HUES64 (cell line): ENCODE measurements around the gene LEKR1.
A peak's percentile ranks its signal among the peaks of the same experiment; 100 is the strongest.
"Not testable (repeated sequence)": the region's sequence is repeated elsewhere in the genome, so short reads cannot be mapped to it uniquely, and the experiment has no call there.

Experiments used
- H3K27ac ChIP-seq: 2 replicates; pipeline ENCODE4 v1.7.0; 2013; ENCODE audit warnings: low read depth, low read length, inconsistent platforms
- H3K27me3 ChIP-seq: 2 replicates; pipeline ENCODE4 v1.6.1; 2013; ENCODE audit warnings: mild to moderate bottlenecking, low read length; ENCODE audit not compliant: insufficient read depth
- H3K36me3 ChIP-seq: 2 replicates; pipeline ENCODE4 v1.6.1; 2013; ENCODE audit warnings: mild to moderate bottlenecking, low read length; ENCODE audit not compliant: insufficient read depth
- H3K4me1 ChIP-seq: 2 replicates; pipeline ENCODE4 v1.6.1; 2013; ENCODE audit warnings: mild to moderate bottlenecking, low read length, moderate library complexity; ENCODE audit not compliant: insufficient read depth
- H3K4me3 ChIP-seq: 2 replicates; pipeline ENCODE4 v1.5.1; 2013; ENCODE audit warnings: mild to moderate bottlenecking, low read length, moderate library complexity
- H3K9ac ChIP-seq: 2 replicates; pipeline ENCODE4 v1.6.1; 2013; ENCODE audit warnings: mild to moderate bottlenecking, low read depth, low read length
- H3K9me3 ChIP-seq: 2 replicates; pipeline ENCODE4 v1.6.1; 2013; ENCODE audit warnings: low read depth, low read length; ENCODE audit not compliant: insufficient read depth
- WGBS: fragments of 150-250, 120-280 bp; methylation state at CpG from one replicate; pipeline ENCODE4 v1.1.7; 2013; ENCODE audit warnings: missing lambda C conversion rate; 5-methylcytosine and 5-hydroxymethylcytosine counted together

Gene LEKR1

DNA sequence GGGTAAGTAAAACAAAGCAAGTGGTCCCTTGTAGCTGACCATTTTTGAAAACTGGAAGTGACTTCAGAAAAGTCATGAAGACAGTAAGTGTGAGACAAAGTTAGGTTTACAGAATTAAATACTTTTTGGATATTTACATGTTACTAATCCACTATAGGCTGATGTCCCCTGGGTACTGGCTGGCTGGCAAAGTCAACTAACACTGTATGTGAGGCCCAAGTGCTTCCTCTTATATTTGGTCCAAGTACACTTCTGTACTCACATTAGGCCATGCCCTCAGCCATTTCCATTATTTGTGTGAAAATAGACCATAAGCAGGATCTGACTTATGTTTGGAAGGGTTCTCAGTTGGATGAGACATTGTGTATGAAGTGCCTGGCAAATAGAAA is 5.5 kb upstream of the LEKR1 start:
- H3K9ac ChIP-seq, result no peak overlapping the region
- no peaks in the 10 kb centered on the region for H3K36me3 ChIP-seq
- H3K4me3 ChIP-seq, result no peak overlapping the region
- no peaks in the 10 kb centered on the region for H3K9me3 ChIP-seq
- 0 out of 2 replicates have a peak, but pooled peaks cover 1% of the 10 kb centered on the region for H3K4me1 ChIP-seq
- H3K27ac ChIP-seq, result no peak overlapping the region
- H3K27me3 ChIP-seq, result peaks cover 64% of the 10 kb centered on the region

DNA sequence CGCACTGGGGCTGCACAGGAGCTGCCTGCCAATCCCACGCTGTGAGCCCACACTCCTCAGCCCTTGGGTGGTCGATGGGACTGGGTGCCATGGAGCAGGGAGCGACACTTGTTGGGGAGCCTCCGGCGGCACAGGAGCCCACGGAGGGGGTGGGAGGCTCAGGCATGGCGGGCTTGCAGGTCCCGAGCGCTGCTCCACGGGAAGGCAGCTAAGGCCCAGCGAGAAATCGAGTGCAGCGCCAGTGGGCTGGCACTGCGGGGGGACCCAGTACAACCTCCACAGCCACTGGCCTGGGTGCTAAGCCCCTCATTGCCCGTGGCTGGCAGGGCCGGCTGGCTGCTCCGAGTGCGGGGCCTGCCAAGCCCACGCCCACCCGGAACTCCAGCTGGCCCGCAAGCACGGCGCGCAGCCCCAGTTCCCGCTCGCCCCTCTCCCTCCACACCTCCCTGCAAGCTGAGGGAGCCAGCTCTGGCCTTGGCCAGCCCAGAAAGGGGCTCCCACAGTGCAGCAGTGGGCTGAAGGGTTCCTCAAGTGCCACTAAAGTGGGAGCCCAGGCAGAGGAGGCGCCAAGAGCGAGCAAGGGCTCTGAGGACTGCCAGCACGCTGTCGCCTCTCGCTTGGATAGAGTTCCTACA is 3.4 kb upstream of the LEKR1 start:
- not testable (repeated sequence) for H3K36me3 ChIP-seq, H3K27ac ChIP-seq, H3K9me3 ChIP-seq, H3K9ac ChIP-seq, H3K4me3 ChIP-seq
- peaks cover 64% of the 10 kb centered on the region for H3K27me3 ChIP-seq
- peaks cover 12% of the 10 kb centered on the region for H3K4me1 ChIP-seq
- 94% methylated on average over 32 of the region's 32 CpGs for WGBS

DNA sequence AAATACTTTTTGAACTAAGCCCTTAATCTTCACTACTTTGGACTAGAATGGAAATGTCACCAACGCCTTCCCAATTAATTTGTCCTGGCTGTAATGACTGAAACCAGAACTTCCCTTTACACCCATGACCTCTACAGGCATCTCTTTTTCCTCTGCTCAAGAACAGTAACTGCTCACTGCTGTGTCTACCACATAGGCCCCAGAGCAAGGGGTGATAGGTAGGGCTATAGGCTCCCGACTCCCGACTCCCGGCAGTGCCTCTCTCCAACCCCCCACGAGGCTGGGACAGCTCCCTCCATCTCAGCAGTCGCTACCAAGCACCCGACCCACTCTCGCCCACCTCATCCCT is 384 bp upstream of the LEKR1 start:
- Histone ChIP-seq H3K9me3 (no peaks in the 10 kb centered on the region), H3K4me3 (peak overlapping the region; percentile 63), H3K27me3 (peaks cover 74% of the 10 kb centered on the region), H3K36me3 (no peaks in the 10 kb centered on the region), H3K27ac (no peak overlapping the region), H3K9ac (peak overlapping the region; percentile 53), H3K4me1 (peaks cover 22% of the 10 kb centered on the region)
- WGBS, result 19% methylated on average over 8 of the region's 8 CpGs

- H3K4me3 ChIP-seq, result peak overlapping the region; percentile 63
- H3K9ac ChIP-seq, result peak overlapping the region; percentile 57; the same call in 1 of the 2 replicates
- no peaks in the 10 kb centered on the region for H3K9me3 ChIP-seq
- H3K4me1 ChIP-seq, result peaks cover 36% of the 10 kb centered on the region
- no peaks in the 10 kb centered on the region for H3K36me3 ChIP-seq
- peak overlapping the region; percentile 71; the same call in 1 of the 2 replicates for H3K27ac ChIP-seq
- H3K27me3 ChIP-seq, result peaks cover 74% of the 10 kb centered on the region
- 16% methylated on average over 13 of the region's 16 CpGs for WGBS
These were observed 1.0 kb downstream of the LEKR1 start for GRCh38 chr3:156826896-156827882.

DNA sequence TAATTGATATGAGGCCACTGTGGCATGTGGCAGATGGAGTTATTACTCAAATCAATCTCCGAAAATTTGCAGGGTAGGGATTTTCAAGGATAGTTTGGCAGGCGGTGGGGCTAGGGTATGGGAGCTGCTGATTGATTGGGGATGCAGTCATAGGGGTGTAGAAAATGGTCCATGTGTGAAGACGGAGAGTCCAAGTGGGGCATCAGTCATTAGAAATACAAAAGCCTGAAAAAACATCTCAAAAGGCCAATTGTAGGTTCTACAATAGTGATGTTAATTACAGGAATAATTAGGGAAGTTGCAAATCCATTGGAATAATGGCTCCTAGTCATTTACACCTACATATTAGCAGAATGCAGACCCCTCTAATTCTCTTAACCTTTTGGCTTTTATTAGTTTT is 4.9 kb downstream of the LEKR1 start:
- H3K4me3 ChIP-seq, result no peak overlapping the region
- H3K27me3 ChIP-seq, result peaks cover 64% of the 10 kb centered on the region
- no peaks in the 10 kb centered on the region for H3K9me3 ChIP-seq
- H3K4me1 ChIP-seq, result peaks cover 54% of the 10 kb centered on the region
- no peaks in the 10 kb centered on the region for H3K36me3 ChIP-seq
- peak overlapping the region; percentile 42; the same call in 1 of the 2 replicates for H3K27ac ChIP-seq
- no peak overlapping the region for H3K9ac ChIP-seq
- WGBS, result 35% methylated on average over 3 of the region's 3 CpGs

GRCh38 chr3:156834435-156834834 is 8.3 kb downstream of the LEKR1 start:
- Histone ChIP-seq H3K9ac (no peak overlapping the region), H3K27ac (no peak overlapping the region), H3K27me3 (peaks cover 30% of the 10 kb centered on the region), H3K9me3 (no peaks in the 10 kb centered on the region), H3K4me1 (peaks cover 40% of the 10 kb centered on the region), H3K36me3 (no peaks in the 10 kb centered on the region), H3K4me3 (no peak overlapping the region)
- WGBS, result 71% methylated on average over 1 of the region's 2 CpGs

DNA sequence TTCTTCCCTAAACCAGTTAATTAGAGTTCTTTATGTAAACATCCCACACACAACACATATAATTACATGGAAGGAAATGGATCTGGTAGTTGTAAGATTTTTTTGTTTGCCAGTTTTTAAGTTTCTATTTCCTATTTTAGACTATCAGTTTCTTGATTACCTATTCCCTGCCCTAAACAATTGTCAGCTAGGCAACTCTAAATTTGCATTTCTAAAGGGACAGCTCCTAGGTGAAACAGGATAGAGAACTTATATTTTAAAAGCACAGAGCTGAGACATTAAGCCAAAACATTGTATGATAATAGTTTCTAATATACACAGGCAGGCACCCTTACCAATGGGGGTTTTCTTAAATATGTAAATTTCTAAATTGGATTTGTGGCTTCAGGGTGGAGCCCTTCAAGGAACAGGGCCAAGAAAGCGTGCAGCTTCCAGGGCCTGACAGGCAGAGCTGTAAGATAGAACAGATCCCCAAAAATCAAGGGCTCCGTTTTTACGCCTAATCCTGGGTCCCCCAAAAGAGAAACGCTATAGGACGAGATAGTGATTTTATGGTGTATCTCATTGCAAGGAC is 8.9 kb downstream of the LEKR1 start:
- H3K9me3 ChIP-seq, result no peaks in the 10 kb centered on the region
- WGBS, result 82% methylated on average over 5 of the region's 5 CpGs

GRCh38 chr3:156836701-156837100 is 10.5 kb downstream of the LEKR1 start:
- no peak overlapping the region for H3K4me3 ChIP-seq
- H3K27me3 ChIP-seq, result peaks cover 17% of the 10 kb centered on the region; the same call in 1 of the 2 replicates
- no peak overlapping the region for H3K27ac ChIP-seq
- no peaks in the 10 kb centered on the region for H3K9me3 ChIP-seq
- no peak overlapping the region for H3K9ac ChIP-seq
- H3K4me1 ChIP-seq, result peaks cover 30% of the 10 kb centered on the region
- H3K36me3 ChIP-seq, result no peaks in the 10 kb centered on the region

More for the DNA sequence above, 8.9 kb downstream of the LEKR1 start:
- H3K27me3 ChIP-seq, result peaks cover 23% of the 10 kb centered on the region
- H3K9ac ChIP-seq, result no peak overlapping the region
- H3K36me3 ChIP-seq, result no peaks in the 10 kb centered on the region
- no peak overlapping the region for H3K4me3 ChIP-seq
- H3K27ac ChIP-seq, result no peak overlapping the region
- H3K4me1 ChIP-seq, result peaks cover 39% of the 10 kb centered on the region

DNA sequence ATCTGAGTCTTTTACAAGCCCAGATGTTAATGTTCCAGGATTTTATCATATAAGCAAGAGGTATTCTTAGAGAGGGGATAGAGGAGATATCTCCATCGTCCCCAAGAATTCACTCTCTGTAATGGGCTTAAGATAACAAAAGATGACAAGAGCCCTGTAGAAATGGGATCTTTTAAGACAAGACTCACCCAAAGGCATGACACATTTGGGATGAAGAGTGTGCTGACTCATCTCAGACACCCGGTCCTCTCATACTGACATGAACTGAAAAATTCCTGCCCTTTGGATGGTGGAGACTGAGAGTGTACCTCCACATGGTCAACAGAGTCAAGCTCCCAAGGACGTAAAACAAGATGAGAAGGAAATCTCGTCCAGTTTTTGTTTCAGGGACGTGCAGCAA is 11.0 kb downstream of the LEKR1 start:
- WGBS, result 74% methylated on average over 5 of the region's 5 CpGs
- no peak overlapping the region for H3K4me3 ChIP-seq
- H3K27ac ChIP-seq, result no peak overlapping the region
- peaks cover 17% of the 10 kb centered on the region; the same call in 1 of the 2 replicates for H3K27me3 ChIP-seq
- H3K9me3 ChIP-seq, result no peaks in the 10 kb centered on the region
- no peaks in the 10 kb centered on the region for H3K36me3 ChIP-seq
- H3K4me1 ChIP-seq, result peaks cover 26% of the 10 kb centered on the region
- H3K9ac ChIP-seq, result no peak overlapping the region

GRCh38 chr3:156838035-156838434 is 11.9 kb downstream of the LEKR1 start:
- no peaks in the 10 kb centered on the region for H3K36me3 ChIP-seq
- H3K4me1 ChIP-seq, result peaks cover 19% of the 10 kb centered on the region
- no peaks in the 10 kb centered on the region for H3K9me3 ChIP-seq
- no peak overlapping the region for H3K9ac ChIP-seq
- 95% methylated on average over 3 of the region's 3 CpGs for WGBS
- no peak overlapping the region for H3K4me3 ChIP-seq
- no peak overlapping the region for H3K27ac ChIP-seq
- H3K27me3 ChIP-seq, result peaks cover 12% of the 10 kb centered on the region; the same call in 1 of the 2 replicates
